Vagina (tissue), 2 donors: ENCODE results near the gene UBL4B. TPM values are rescaled to one million over a fixed set of nuclear protein-coding genes. Genes with fewer than 3 reads are reported as not detected.
A peak's percentile ranks its signal among the peaks of the same experiment; 100 is the strongest.

Experiments
- DNase-seq, 2 donors: peaks; one replicate each; pipeline ENCODE4 v3.0.0-alpha.2; 2017; ENCODE audit errors: extremely low spot score in 2 of 2
- H3K27ac ChIP-seq: fragments of 200-600 bp; sonication (generic); one replicate; pipeline ENCODE4 v1.5.1; 2019
- H3K27me3 ChIP-seq: fragments of 200-600 bp; sonication (generic); one replicate; pipeline ENCODE4 v1.5.1; 2019
- H3K36me3 ChIP-seq, 2 donors: fragments of 200-600 bp; sonication (generic); one replicate each; pipeline ENCODE4 v1.5.1; 2017 to 2019
- H3K4me1 ChIP-seq: fragments of 200-600 bp; sonication (generic); one replicate; pipeline ENCODE4 v1.5.1; 2019
- H3K4me3 ChIP-seq, 2 donors: fragments of 200-600 bp; sonication (generic); 1 replicate in 1 of 2; 2 replicates in 1 of 2; pipeline ENCODE4 v1.5.1; 2016 to 2019
- H3K9me3 ChIP-seq: fragments of 200-600 bp; sonication (generic); one replicate; pipeline ENCODE4 v1.5.1; 2019
- POLR2A ChIP-seq, 2 donors: fragments of 450-650 bp; IDR thresholded peaks; one replicate each; pipeline ENCODE4 v1.6.1; 2017; ENCODE audit warnings: antibody characterized with exemption in 2 of 2, mild to moderate bottlenecking in 2 of 2, moderate library complexity in 2 of 2
- POLR2AphosphoS5 ChIP-seq, 2 donors: sonication (generic); formaldehyde crosslinking; IDR thresholded peaks; one replicate each; pipeline ENCODE4 v1.9.0; 2017; ENCODE audit warnings: antibody characterized with exemption in 2 of 2, mild to moderate bottlenecking in 2 of 2, low read depth in 1 of 2; ENCODE audit not compliant: insufficient read depth in 1 of 2
- intact Hi-C: fragments of 100-400 bp; cut with DNase I; formaldehyde crosslinking; loops from one replicate; pipeline ENCODE4 v1.15.1; 2023
- total RNA-seq: library from RNA; depleted of rRNA; stranded (reverse); fragments of >200 nt; gene quantifications from one replicate; pipeline ENCODE4 v1.2.3, GENCODE V29; 2016
- TF ChIP-seq, protein P1 (sequence below), 3 experiments: fragments of 450-650 bp in 2 of 3; fragments of 200-600 bp in 1 of 3; sonication (generic) in 1 of 3; IDR thresholded peaks; one replicate each; pipeline ENCODE4 v1.5.1; 2017 to 2019; ENCODE audit warnings: antibody characterized with exemption in 3 of 3, mild to moderate bottlenecking in 2 of 3, moderate library complexity in 2 of 3

UBL4B gene
- total RNA-seq, 1 donor from 2014 or later = not detected

DNA sequence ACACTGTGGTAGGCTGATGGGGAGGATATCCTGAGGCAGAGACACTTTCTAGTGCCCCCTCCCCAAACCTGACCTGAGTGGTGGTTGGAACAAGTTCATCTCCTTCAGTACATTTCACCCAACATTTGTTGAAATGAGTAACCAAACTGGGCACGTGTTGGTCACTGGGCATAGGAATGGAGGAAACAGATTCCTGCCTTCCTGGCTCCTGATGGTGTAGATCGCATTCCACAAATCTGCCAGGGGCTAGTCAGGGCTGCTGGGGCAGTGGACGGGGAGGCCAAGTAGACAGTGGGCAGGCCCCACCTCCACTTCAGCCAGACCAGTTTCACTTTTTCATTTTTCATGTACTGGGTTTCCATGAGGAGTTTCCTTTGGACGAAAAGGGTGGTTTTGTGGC lies 25.3 kb upstream of the UBL4B start:
- no peak overlapping the region for H3K4me3 ChIP-seq
- peaks cover 13% of the 10 kb centered on the region for H3K4me1 ChIP-seq
- no peaks in the 10 kb centered on the region for H3K36me3 ChIP-seq
- intact Hi-C loops = no loop called here
- DNase-seq = no peak
- TF ChIP-seq POLR2AphosphoS5 (IDR thresholded peaks at IDR 0.05; ENCODE audit: insufficient read depth in 1 of 2, low read depth in 1 of 2) = no peak
- H3K9me3 ChIP-seq = no peaks in the 10 kb centered on the region
- H3K27me3 ChIP-seq = no peaks in the 10 kb centered on the region
- H3K27ac ChIP-seq = no peak overlapping the region

DNA sequence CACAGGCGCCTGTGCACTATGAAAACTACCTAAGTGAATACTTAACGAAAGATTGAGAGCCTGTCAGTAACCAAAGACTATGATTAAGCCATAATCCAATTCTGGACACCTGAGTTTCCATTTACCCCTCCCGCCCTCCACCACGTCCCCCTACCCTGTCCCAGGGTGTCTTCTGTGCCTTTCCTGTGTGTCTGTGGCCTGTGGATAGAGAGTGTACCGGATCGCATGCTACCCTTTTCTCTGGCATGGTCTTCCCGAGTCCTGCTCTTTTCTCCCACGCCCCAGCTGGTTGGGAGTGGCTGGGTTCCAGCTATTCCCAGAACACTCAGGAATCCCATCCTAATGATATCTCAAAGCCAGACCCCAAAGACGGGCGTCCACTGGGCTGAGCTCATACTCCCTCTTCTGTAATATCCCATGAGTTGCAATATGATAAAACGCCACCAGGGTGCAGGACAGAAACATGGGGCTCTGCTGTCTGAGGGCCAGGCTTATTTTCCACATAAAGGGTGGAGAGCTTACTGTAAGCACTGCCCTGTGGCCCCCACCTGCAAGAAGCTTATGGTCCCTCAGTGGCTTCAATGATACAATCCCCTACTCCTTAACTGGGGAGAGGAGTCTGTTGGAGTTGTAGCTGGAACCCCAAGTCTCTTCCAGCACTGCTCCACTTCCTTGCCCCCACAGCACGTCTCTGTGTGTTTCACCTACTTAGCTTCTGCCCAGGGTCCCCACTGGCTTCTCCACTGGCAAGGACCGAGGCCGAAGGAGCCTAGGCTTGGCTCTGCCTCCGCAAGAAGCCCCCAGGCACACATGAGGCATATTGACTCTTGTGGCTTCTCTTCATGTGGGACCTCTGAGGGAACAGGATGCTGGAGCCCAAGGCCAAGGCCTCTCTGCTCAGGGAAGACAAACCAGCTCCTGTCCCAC lies 24.2 kb upstream of the UBL4B start:
- Histone ChIP-seq H3K27me3 (no peaks in the 10 kb centered on the region), H3K36me3 (no peaks in the 10 kb centered on the region), H3K4me1 (peaks cover 12% of the 10 kb centered on the region), H3K9me3 (no peaks in the 10 kb centered on the region), H3K27ac (no peak overlapping the region), H3K4me3 (no peak overlapping the region)
- TF ChIP-seq POLR2AphosphoS5 (IDR thresholded peaks at IDR 0.05; ENCODE audit: insufficient read depth in 1 of 2, low read depth in 1 of 2) = no peak
- TF ChIP-seq, protein P1, sequence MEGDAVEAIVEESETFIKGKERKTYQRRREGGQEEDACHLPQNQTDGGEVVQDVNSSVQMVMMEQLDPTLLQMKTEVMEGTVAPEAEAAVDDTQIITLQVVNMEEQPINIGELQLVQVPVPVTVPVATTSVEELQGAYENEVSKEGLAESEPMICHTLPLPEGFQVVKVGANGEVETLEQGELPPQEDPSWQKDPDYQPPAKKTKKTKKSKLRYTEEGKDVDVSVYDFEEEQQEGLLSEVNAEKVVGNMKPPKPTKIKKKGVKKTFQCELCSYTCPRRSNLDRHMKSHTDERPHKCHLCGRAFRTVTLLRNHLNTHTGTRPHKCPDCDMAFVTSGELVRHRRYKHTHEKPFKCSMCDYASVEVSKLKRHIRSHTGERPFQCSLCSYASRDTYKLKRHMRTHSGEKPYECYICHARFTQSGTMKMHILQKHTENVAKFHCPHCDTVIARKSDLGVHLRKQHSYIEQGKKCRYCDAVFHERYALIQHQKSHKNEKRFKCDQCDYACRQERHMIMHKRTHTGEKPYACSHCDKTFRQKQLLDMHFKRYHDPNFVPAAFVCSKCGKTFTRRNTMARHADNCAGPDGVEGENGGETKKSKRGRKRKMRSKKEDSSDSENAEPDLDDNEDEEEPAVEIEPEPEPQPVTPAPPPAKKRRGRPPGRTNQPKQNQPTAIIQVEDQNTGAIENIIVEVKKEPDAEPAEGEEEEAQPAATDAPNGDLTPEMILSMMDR (IDR thresholded peaks at IDR 0.05) = peak in 2 of 3 experiments; percentile 40 to 42
- no peak for DNase-seq
- intact Hi-C loops = no loop called here

DNA sequence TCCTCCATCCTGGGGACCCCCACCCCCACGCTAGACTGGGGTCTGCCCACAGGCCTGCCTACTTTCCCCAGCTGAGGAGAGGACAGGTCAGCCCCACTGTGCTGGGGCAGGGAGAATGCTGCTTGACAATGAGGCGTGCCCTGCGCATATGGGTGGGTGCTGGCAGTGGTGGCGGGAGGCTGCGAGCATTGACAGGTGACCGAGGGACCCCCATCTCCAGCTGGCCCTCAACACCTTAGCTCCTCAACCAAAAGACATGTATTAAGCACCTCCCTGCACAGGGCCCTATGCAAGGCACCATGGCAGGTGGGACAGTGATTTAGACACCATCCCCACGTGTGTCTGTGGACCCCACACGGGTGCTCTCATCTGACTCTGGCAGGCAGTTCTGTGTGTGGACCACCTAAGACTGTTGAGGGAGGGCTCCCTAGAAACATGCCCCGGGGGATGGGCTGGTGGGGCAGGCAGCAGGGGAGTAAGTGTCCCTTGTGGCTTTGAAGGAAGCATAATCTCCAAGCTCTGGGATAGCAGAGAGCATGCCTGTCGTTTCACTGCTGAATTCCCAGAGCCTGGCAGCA lies 23.4 kb upstream of the UBL4B start:
- no peaks in the 10 kb centered on the region for H3K27me3 ChIP-seq
- no peaks in the 10 kb centered on the region for H3K36me3 ChIP-seq
- H3K9me3 ChIP-seq = no peaks in the 10 kb centered on the region
- no peak overlapping the region for H3K27ac ChIP-seq
- H3K4me1 ChIP-seq = peaks cover 5% of the 10 kb centered on the region
- no peak for DNase-seq
- intact Hi-C loops = no loop called here
- no peak overlapping the region for H3K4me3 ChIP-seq
- TF ChIP-seq POLR2A (IDR thresholded peaks at IDR 0.05) (no peak), POLR2AphosphoS5 (IDR thresholded peaks at IDR 0.05; ENCODE audit: insufficient read depth in 1 of 2, low read depth in 1 of 2) (no peak)
- TF ChIP-seq, protein P1 (IDR thresholded peaks at IDR 0.05) = no peak

DNA sequence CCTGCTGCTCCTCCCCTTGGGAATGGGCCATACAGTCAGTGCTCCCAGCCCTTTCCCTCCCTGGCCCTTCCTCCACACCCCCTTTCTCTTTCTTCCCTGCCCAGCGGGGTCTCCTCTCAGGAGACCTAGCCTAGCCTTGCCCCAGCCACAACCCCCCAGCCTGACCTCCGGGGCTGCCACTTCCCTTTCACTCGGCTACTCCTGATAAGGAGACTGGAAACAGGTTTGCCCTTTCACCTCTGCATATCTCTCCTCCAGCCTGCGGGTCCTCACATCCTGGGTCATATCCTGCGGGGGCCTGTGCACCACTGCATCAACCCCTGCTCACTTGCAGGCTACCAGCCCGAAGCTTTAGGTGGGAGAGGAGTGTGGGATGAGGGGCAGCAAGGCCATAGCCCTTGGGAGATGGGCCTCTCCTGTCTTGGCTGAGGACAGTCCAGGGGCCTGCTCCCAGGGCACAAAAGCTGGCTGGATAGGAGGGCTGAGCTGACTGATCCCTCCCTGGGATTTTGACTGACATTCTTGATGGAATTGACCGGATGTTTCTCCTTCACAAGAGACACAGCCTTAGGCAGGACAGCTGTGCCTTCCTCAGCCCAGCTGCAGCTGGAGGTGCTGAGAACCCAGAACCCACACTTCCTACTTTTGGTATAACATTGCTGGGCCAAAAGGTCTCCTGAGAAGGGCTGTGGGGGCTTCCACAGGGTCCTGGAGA lies 22.5 kb upstream of the UBL4B start:
- intact Hi-C loops = no loop called here
- no peaks in the 10 kb centered on the region for H3K4me1 ChIP-seq
- no peak for DNase-seq

DNA sequence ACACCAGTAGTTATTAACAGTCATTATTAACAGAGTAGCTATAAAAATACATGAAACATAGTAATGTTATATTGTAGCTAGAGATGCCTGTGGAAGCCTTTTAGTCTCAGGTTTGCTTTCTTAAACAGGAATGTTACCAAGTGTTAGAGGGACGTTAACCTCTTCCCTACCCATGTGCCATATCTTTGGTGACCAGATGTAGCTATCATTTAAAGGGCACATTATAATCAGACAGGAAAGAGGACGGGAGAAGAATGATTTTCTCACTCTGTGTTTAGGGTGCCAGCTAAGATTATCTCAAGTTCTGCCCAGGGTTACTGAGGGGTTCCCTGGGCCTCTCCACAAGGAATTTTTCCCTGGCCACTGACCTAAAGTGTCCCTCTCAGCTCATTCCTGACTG lies 20.9 kb upstream of the UBL4B start:
- no peaks in the 10 kb centered on the region for H3K4me1 ChIP-seq
- no peak overlapping the region for H3K4me3 ChIP-seq
- intact Hi-C loops = no loop called here
- no peaks in the 10 kb centered on the region for H3K36me3 ChIP-seq
- H3K27ac ChIP-seq = no peak overlapping the region
- H3K9me3 ChIP-seq = no peaks in the 10 kb centered on the region
- TF ChIP-seq POLR2AphosphoS5 (IDR thresholded peaks at IDR 0.05; ENCODE audit: insufficient read depth in 1 of 2, low read depth in 1 of 2) (no peak), POLR2A (IDR thresholded peaks at IDR 0.05) (no peak)
- TF ChIP-seq, protein P1 (IDR thresholded peaks at IDR 0.05) = no peak
- no peak for DNase-seq
- H3K27me3 ChIP-seq = no peaks in the 10 kb centered on the region

More for the DNA sequence above, 22.5 kb upstream of the UBL4B start:
- Histone ChIP-seq H3K36me3 (no peaks in the 10 kb centered on the region), H3K9me3 (no peaks in the 10 kb centered on the region), H3K27me3 (no peaks in the 10 kb centered on the region), H3K4me3 (no peak overlapping the region), H3K27ac (no peak overlapping the region)
- TF ChIP-seq POLR2AphosphoS5 (IDR thresholded peaks at IDR 0.05; ENCODE audit: insufficient read depth in 1 of 2, low read depth in 1 of 2) = no peak
